A549 treated with CpdA at 1 μM for 4 hours (cell line): ENCODE measurements around the gene CHST7. TPM values are rescaled to one million over a fixed set of nuclear protein-coding genes. Genes with fewer than 3 reads are reported as not detected.

Experiments
- total RNA-seq: library from RNA; stranded (reverse); fragments of 200-300 nt; extraction: Qiagen RNA extraction; gene quantifications from 5 replicates; pipeline ENCODE4 v1.2.3, GENCODE V29; 2022; ENCODE audit warnings: low read depth

CHST7 gene
- total RNA-seq: 10.5 to 19.9 TPM (median 18.7 TPM) in 5 replicates

GRCh38 chrX:46573331-46573891, at the start of gene CHST7:
CHST7 (plus strand) TSS chrX:46573765; CDS start chrX:46573932, 167 bp downstream.

GRCh38 chrX:46545111-46546005, 28.2 kb upstream of the CHST7 start, which contains the start of gene ZNF674:
ZNF674 (minus strand) TSS chrX:46545421; CDS start chrX:46542087, 3,334 bp downstream.

Other genes starting within 250 kb of the CHST7 start
- gene ZNF674, start 28.3 kb upstream of the CHST7 start, total RNA-seq: 2.1 to 3.1 TPM (median 2.7 TPM) in 5 replicates
- gene SLC9A7, start 185.4 kb downstream of the CHST7 start, total RNA-seq: 9.7 to 13.3 TPM (median 12.9 TPM) in 5 replicates